BE2C (cell line): Measurements from ENCODE around the gene IRF2BPL.

ENCODE experiments used
- DNase-seq: peaks from one replicate; pipeline ENCODE4 v3.0.0-alpha.2; 2020
- H3K27me3 ChIP-seq: fragments of 250-450 bp; sonication (Bioruptor Pico); 2 replicates; pipeline ENCODE4 v1.5.1; 2020; ENCODE audit warnings: mild to moderate bottlenecking
- H3K36me3 ChIP-seq: fragments of 250-450 bp; sonication (Bioruptor Pico); 2 replicates; pipeline ENCODE4 v1.5.1; 2020; ENCODE audit warnings: mild to moderate bottlenecking
- H3K4me1 ChIP-seq: fragments of 250-450 bp; sonication (Bioruptor Pico); 2 replicates; pipeline ENCODE4 v1.5.1; 2020
- H3K4me3 ChIP-seq: 2 replicates; pipeline ENCODE4 v1.5.1; 2011; ENCODE audit warnings: low read depth, low read length
- H3K9me3 ChIP-seq: fragments of 250-450 bp; sonication (Bioruptor Pico); 2 replicates; pipeline ENCODE4 v1.5.1; 2020
- TF ChIP-seq, protein P1 (sequence below): IDR thresholded peaks from 2 replicates; pipeline ENCODE4 v1.5.1; 2012; ENCODE audit warnings: mild to moderate bottlenecking, low read depth, low read length

IRF2BPL gene

DNA sequence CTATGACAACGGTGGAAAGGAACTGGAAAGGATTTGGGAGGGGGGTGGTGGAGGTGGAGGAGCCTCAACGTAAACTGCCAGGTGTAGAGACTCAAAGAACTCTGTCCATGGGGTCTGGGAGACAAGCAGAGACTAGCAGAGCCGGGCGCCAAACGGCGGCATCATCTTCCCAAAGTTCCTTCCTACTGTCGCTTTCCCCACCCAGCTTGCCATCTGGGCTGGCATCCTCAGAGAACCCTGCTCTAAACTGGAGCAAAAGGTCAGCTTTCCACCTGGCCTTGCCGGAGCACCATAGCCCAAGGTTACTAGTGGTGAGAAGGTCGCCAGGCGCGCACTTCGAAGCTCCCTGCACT lies 4.0 kb upstream of the IRF2BPL start:
- DNase-seq: no peak
- no peaks in the 10 kb centered on the region; the same call in none of the 2 replicates for H3K36me3 ChIP-seq
- peaks cover 22% of the 10 kb centered on the region for H3K4me1 ChIP-seq
- TF ChIP-seq, protein P1, sequence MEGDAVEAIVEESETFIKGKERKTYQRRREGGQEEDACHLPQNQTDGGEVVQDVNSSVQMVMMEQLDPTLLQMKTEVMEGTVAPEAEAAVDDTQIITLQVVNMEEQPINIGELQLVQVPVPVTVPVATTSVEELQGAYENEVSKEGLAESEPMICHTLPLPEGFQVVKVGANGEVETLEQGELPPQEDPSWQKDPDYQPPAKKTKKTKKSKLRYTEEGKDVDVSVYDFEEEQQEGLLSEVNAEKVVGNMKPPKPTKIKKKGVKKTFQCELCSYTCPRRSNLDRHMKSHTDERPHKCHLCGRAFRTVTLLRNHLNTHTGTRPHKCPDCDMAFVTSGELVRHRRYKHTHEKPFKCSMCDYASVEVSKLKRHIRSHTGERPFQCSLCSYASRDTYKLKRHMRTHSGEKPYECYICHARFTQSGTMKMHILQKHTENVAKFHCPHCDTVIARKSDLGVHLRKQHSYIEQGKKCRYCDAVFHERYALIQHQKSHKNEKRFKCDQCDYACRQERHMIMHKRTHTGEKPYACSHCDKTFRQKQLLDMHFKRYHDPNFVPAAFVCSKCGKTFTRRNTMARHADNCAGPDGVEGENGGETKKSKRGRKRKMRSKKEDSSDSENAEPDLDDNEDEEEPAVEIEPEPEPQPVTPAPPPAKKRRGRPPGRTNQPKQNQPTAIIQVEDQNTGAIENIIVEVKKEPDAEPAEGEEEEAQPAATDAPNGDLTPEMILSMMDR: no peak
- H3K4me3 ChIP-seq: peak overlapping the region; percentile 62
- H3K27me3 ChIP-seq: no peaks in the 10 kb centered on the region
- H3K9me3 ChIP-seq: no peaks in the 10 kb centered on the region

DNA sequence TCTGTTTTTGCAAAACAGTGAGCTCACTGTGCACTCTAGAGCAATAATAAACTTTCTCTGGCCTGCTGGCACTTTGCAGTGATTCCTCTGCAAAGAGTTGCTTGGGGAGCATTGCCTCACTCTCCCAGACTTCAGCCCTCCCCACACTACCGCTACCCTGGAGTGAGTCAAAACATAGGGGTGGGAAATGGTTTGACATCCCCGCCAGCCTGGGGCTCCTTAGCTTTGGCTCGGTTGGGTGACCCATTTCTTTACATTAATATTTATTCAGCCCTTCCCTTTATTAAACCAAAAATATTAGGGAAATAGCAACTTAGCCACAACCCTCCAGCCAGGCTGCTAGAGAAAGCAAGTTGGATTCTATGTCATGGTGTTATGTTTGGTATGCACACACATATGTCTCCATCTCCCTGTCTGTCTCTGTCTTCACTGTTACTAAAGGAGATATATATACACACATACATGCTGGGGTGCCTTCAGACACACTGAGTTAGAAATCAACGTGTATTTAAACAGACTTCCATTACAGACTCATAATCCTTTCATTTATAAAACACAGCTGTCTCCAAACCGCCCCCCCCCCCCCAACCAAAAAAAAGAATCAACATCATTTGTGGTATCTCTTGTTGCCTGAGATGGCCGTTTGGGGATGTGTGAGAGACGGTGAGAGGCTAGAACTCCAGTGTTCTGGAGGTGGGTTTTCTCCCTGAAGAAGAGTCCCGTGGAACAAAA lies 3.4 kb upstream of the IRF2BPL start:
- TF ChIP-seq, protein P1: no peak
- Histone ChIP-seq H3K4me3 (peak overlapping the region; percentile 62), H3K4me1 (peaks cover 18% of the 10 kb centered on the region), H3K36me3 (peaks cover 3% of the 10 kb centered on the region), H3K27me3 (no peaks in the 10 kb centered on the region), H3K9me3 (no peaks in the 10 kb centered on the region)
- no peak for DNase-seq

DNA sequence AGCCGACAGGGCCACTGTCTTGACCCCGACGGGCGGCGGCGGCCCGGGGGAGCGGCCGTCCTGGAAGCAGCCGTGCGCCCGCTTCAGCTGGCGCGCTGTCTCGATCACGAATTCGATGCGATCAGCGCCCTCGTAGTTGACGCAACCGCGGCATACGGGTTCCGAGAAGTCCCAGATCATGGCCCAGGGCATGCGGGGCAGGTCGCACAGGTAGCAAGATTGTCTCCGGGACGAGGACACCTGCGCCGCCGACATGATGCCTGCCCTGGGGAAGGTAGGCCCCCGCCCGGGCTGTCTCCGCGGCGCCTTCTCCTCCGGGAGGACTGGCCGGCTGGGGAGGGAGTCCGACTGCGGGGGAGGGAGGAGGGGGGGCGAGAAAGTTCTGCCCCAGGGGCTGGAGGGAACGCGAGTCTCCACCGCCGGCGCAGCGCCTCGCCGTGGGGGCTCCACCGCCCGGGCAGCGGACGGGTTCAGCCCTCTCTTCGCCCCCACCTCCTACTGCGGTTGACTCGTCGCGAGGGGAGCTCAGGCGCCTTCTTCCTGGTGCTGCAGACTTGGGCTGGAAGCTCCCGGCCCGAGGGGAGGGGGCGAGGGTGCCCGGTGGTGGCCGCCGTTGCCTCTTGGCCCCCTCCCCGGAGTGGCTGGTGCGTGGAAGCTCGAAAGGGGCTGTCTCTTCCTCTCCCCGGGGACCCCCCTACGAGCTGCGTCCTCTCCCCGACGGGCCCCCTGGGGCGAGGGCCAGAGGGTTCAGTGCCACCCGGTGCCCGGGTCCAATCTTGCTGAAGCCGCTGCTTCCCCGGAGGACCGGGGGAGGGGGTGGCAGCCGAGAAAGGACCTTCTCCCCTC lies 747 bp downstream of the IRF2BPL start:
- DNase-seq: peak; percentile 79

DNA sequence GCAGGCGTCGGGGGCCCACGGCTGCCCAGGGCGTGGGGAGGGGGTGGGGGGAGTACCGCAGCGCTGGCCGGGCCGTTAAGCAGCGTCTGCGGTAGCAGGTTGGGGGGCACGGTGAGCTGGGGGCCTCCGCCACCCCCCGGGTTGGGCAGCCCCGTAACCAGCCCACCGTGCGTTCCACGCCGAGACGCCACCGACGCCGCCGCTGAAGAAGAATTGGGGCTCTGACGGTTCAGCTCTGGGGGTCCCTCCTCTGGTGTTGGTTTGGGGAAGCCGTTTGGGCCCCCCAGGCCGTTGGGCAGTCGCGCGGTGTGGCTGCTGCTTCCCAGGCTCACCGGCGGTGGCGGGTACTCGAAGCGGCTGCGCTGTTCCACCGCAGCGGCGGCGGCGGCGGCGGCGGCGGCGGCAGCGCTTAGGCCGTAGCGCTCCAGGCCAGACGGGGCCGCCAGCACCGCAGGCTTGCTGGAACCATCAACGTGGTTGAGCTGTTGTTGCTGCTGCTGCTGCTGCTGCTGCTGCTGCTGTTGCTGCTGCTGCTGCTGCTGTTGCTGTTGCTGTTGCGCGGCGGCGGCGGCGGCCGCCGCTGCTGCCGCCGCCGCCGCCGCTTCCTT lies 1.5 kb downstream of the IRF2BPL start:
- peaks cover 34% of the 10 kb centered on the region for H3K36me3 ChIP-seq
- peak overlapping the region; percentile 93 for H3K4me3 ChIP-seq
- no peaks in the 10 kb centered on the region for H3K27me3 ChIP-seq
- DNase-seq: peak; percentile 68
- H3K4me1 ChIP-seq: peaks cover 22% of the 10 kb centered on the region
- no peaks in the 10 kb centered on the region for H3K9me3 ChIP-seq
- TF ChIP-seq, protein P1: no peak

More for the DNA sequence above, 747 bp downstream of the IRF2BPL start:
- Histone ChIP-seq H3K4me3 (peak overlapping the region; percentile 93), H3K36me3 (peaks cover 33% of the 10 kb centered on the region), H3K27me3 (no peaks in the 10 kb centered on the region), H3K4me1 (peaks cover 18% of the 10 kb centered on the region), H3K9me3 (no peaks in the 10 kb centered on the region)
- TF ChIP-seq, protein P1: peak; percentile 18; the same call in 1 of the 2 replicates

DNA sequence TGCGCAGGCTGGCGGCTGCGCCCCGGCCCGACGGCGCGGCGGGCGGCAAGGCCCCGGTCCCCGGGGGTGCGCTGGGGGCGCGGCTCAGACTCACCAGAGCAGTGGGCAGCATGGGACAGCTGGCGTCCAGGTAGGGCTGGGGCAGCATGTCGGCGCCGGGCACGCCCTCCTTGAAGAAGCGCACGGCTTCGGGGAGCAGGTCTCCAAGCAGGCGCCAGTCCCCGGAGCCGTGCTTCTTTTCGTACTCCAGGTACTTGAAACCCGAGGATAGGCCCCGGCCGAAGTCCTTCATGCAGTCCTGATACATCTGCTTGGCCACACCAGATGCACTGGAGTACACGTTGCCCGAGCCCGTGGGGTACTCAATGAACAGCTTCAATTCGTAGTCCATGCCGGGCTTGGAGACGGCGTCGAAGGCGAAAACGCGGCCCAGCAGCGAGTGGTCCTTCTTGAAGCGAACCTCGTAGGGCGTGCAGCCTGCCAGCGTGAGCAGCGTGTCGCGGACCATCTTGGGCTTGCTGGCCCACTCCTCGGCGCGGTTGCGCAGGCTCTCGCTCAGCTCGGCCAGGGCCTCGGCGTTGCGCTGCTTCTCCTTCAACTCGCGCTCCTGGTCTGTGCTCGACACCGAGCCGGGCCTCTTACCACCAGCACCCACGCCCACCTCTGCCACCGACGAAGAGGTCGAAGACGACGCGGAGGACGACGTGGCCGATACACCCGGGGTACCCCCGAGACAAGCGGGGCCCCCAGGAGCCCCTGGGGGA lies 2.2 kb downstream of the IRF2BPL start:
- H3K4me1 ChIP-seq: peaks cover 20% of the 10 kb centered on the region
- no peaks in the 10 kb centered on the region for H3K27me3 ChIP-seq
- peaks cover 34% of the 10 kb centered on the region for H3K36me3 ChIP-seq
- H3K4me3 ChIP-seq: peak overlapping the region; percentile 93
- DNase-seq: peak; percentile 54
- TF ChIP-seq, protein P1: no peak
- no peaks in the 10 kb centered on the region for H3K9me3 ChIP-seq
